IMR-90 (cell line): ENCODE measurements around the gene BMP2K. TPM values are rescaled to one million over a fixed set of nuclear protein-coding genes. Genes with fewer than 3 reads are reported as not detected.

Source experiments
- ATAC-seq: fragments of 200-7000 bp; cut with Tn5 transposase; 2 replicates; pipeline ENCODE4 v1.9.1; 2020; ENCODE audit warnings: low read depth, mild to moderate bottlenecking, moderate library complexity
- BruUV-seq: library from RNA; stranded (reverse); fragments of 400-500 nt; replicated peaks from 2 replicates; lab custom pipeline; 2021; lab: Mats Ljungman, UMichigan
- CTCF ChIA-PET: fragments of 300-600 bp; formaldehyde crosslinking; extraction: SDS; loops from one replicate; lab custom pipeline; 2021; ENCODE audit warnings: antibody characterized with exemption; lab: Yijun Ruan, JAX
- POLR2A ChIA-PET: fragments of 300-600 bp; sonication (Branson Sonifier 250); formaldehyde crosslinking; loops from one replicate; lab custom pipeline; 2022; ENCODE audit warnings: antibody characterized with exemption; ENCODE audit not compliant: unreplicated experiment; lab: Charles Lee
- DNase-seq: peaks from one replicate; pipeline ENCODE4 v3.0.0; 2013
- H2AFZ ChIP-seq: replicated peaks from 2 replicates; pipeline ENCODE3; 2013; ENCODE audit warnings: low read length, mild to moderate bottlenecking; ENCODE audit not compliant: poor library complexity
- H2AK5ac ChIP-seq: 2 replicates; pipeline ENCODE4 v1.6.1; 2013; ENCODE audit warnings: low read depth, low read length, inconsistent platforms
- H2AK9ac ChIP-seq: replicated peaks from 2 replicates; pipeline ENCODE3; 2013; ENCODE audit warnings: mild to moderate bottlenecking, low read depth, low read length, moderate library complexity; ENCODE audit not compliant: poor library complexity
- H2BK120ac ChIP-seq: 2 replicates; pipeline ENCODE4 v1.6.1; 2013; ENCODE audit warnings: low read depth, low read length, inconsistent platforms
- H2BK15ac ChIP-seq: 3 replicates; pipeline ENCODE4 v1.6.1; 2013; ENCODE audit warnings: low read depth, low read length, inconsistent platforms
- H2BK20ac ChIP-seq: 2 replicates; pipeline ENCODE4 v1.6.1; 2013; ENCODE audit warnings: low read depth, mild to moderate bottlenecking, inconsistent platforms, low read length, moderate library complexity
- H2BK5ac ChIP-seq: 2 replicates; pipeline ENCODE4 v1.6.1; 2013; ENCODE audit warnings: mild to moderate bottlenecking, low read depth, low read length, inconsistent platforms; ENCODE audit not compliant: poor library complexity, severe bottlenecking
- H3K14ac ChIP-seq: replicated peaks from 2 replicates; pipeline ENCODE4 v1.6.1; 2013; ENCODE audit warnings: low read depth, low read length, inconsistent platforms
- H3K18ac ChIP-seq: 2 replicates; pipeline ENCODE4 v1.6.1; 2013; ENCODE audit warnings: low read depth, low read length, control low read depth
- H3K23ac ChIP-seq: 2 replicates; pipeline ENCODE4 v1.6.1; 2013; ENCODE audit warnings: low read depth, low read length, inconsistent platforms
- H3K27ac ChIP-seq: 2 replicates; pipeline ENCODE4 v1.5.1; 2013; ENCODE audit warnings: mild to moderate bottlenecking, control low read depth, low read length; ENCODE audit not compliant: insufficient read depth
- H3K27me3 ChIP-seq: 2 replicates; pipeline ENCODE4 v1.6.1; 2013; ENCODE audit warnings: low read length; ENCODE audit not compliant: control insufficient read depth, insufficient read depth
- H3K36me3 ChIP-seq: 2 replicates; pipeline ENCODE4 v1.6.1; 2013; ENCODE audit warnings: low read length, mixed read lengths; ENCODE audit not compliant: control insufficient read depth, insufficient read depth
- H3K4ac ChIP-seq: 2 replicates; pipeline ENCODE4 v1.6.1; 2013; ENCODE audit warnings: low read depth, low read length, inconsistent platforms
- H3K4me1 ChIP-seq: 2 replicates; pipeline ENCODE4 v1.6.1; 2013; ENCODE audit warnings: low read length, mixed read lengths; ENCODE audit not compliant: control insufficient read depth, insufficient read depth
- H3K4me2 ChIP-seq: 2 replicates; pipeline ENCODE4 v1.6.1; 2013; ENCODE audit warnings: low read depth, mild to moderate bottlenecking, control low read depth, low read length, moderate library complexity
- H3K4me3 ChIP-seq: 2 replicates; pipeline ENCODE4 v1.5.1; 2013; ENCODE audit warnings: low read depth, mild to moderate bottlenecking, control low read depth, low read length, moderate library complexity; ENCODE audit not compliant: insufficient read depth
- H3K56ac ChIP-seq: 2 replicates; pipeline ENCODE4 v1.6.1; 2013; ENCODE audit warnings: low read length, inconsistent platforms; ENCODE audit not compliant: insufficient read depth; ENCODE audit errors: extremely low read depth
- H3K79me1 ChIP-seq, 2 experiments: 2 replicates each; pipeline ENCODE4 v1.6.1; 2013; ENCODE audit warnings: low read length in 2 of 2, inconsistent platforms in 1 of 2, low read depth in 1 of 2
- H3K9ac ChIP-seq: 2 replicates; pipeline ENCODE4 v1.6.1; 2013; ENCODE audit warnings: low read depth, low read length, control low read depth
- H3K9me1 ChIP-seq: 2 replicates; pipeline ENCODE4 v1.6.1; 2013; ENCODE audit warnings: low read length, inconsistent platforms; ENCODE audit not compliant: insufficient read depth
- H3K9me3 ChIP-seq: 2 replicates; pipeline ENCODE4 v1.6.1; 2013; ENCODE audit warnings: low read length; ENCODE audit not compliant: control insufficient read depth, insufficient read depth
- H4K20me1 ChIP-seq: 2 replicates; pipeline ENCODE4 v1.6.1; 2013; ENCODE audit warnings: low read length, inconsistent platforms; ENCODE audit not compliant: insufficient read depth
- H4K5ac ChIP-seq: 2 replicates; pipeline ENCODE4 v1.6.1; 2013; ENCODE audit warnings: mild to moderate bottlenecking, low read depth, low read length, control low read depth
- H4K8ac ChIP-seq, 2 experiments: 2 replicates each; pipeline ENCODE4 v1.6.1; 2013; ENCODE audit warnings: low read depth in 2 of 2, low read length in 2 of 2, control low read depth in 1 of 2, inconsistent platforms in 1 of 2
- H4K91ac ChIP-seq: 2 replicates; pipeline ENCODE4 v1.6.1; 2013; ENCODE audit warnings: low read depth, low read length, inconsistent platforms; ENCODE audit not compliant: insufficient read depth
- BHLHE40 ChIP-seq: fragments of 150-350 bp; IDR thresholded peaks from 2 replicates; pipeline ENCODE4 v1.6.1; 2016; ENCODE audit warnings: mild to moderate bottlenecking, low read depth, low read length
- CEBPB ChIP-seq: IDR thresholded peaks from 2 replicates; pipeline ENCODE4 v1.6.1; 2012; ENCODE audit warnings: low read depth, low read length, improper control_type of control experiment
- MAFK ChIP-seq: IDR thresholded peaks from 2 replicates; pipeline ENCODE4 v1.6.1; 2012; ENCODE audit warnings: low read depth, low read length, improper control_type of control experiment
- MAZ ChIP-seq: IDR thresholded peaks from 2 replicates; pipeline ENCODE4 v1.6.1; 2012; ENCODE audit warnings: low read depth, mild to moderate bottlenecking, low read length, improper control_type of control experiment, moderate library complexity, borderline replicate concordance
- MXI1 ChIP-seq: IDR thresholded peaks from 2 replicates; pipeline ENCODE4 v1.6.1; 2012; ENCODE audit warnings: low read depth, mild to moderate bottlenecking, low read length, moderate library complexity, borderline replicate concordance
- NFE2L2 ChIP-seq: fragments of 150-350 bp; IDR thresholded peaks from 2 replicates; pipeline ENCODE4 v1.6.1; 2016; ENCODE audit warnings: low read depth, mild to moderate bottlenecking, low read length
- POLR2A ChIP-seq: IDR thresholded peaks from 2 replicates; pipeline ENCODE4 v1.6.1; 2012; ENCODE audit warnings: mild to moderate bottlenecking, low read depth, low read length
- RAD21 ChIP-seq: IDR thresholded peaks from 2 replicates; pipeline ENCODE4 v1.6.1; 2012; ENCODE audit warnings: low read length, improper control_type of control experiment
- RCOR1 ChIP-seq: IDR thresholded peaks from 2 replicates; pipeline ENCODE4 v1.6.1; 2012; ENCODE audit warnings: mild to moderate bottlenecking, low read length, improper control_type of control experiment; ENCODE audit not compliant: insufficient replicate concordance
- RFX5 ChIP-seq: IDR thresholded peaks from 2 replicates; pipeline ENCODE4 v1.8.0; 2012; ENCODE audit warnings: low read depth, mild to moderate bottlenecking, low read length, moderate library complexity
- dilution Hi-C: fragments of 300-500 bp; cut with HindIII; formaldehyde crosslinking; loops from one replicate; pipeline ENCODE4 v1.14.3; 2018; ENCODE audit warnings: low sequenced_read_pairs; ENCODE audit not compliant: unreplicated experiment
- in situ Hi-C: fragments of 300-500 bp; cut with MboI; formaldehyde crosslinking; loops from 3 replicates; pipeline ENCODE4 v1.14.3; 2019; ENCODE audit warnings: low sequenced_read_pairs, inconsistent platforms, mixed read lengths
- intact Hi-C: fragments of 100-400 bp; cut with micrococcal nuclease; formaldehyde crosslinking; loops from 2 replicates; pipeline ENCODE4 v1.10.0; 2022
- polyA plus RNA-seq, 3 experiments: library from polyadenylated mRNA; depleted of rRNA; stranded (reverse); fragments of >200 nt; gene quantifications; 2 replicates each; pipeline ENCODE4 v1.2.3, GENCODE V29; 2012; ENCODE audit warnings: low replicate concordance in 1 of 3
- total RNA-seq: library from RNA; depleted of rRNA; stranded (reverse); fragments of >200 nt; gene quantifications from 2 replicates; pipeline ENCODE4 v1.2.3, GENCODE V29; 2012
- TF ChIP-seq, protein P1 (sequence below): fragments of 150-350 bp; IDR thresholded peaks from 2 replicates; pipeline ENCODE4 v1.6.1; 2016; ENCODE audit warnings: low read depth, mild to moderate bottlenecking, low read length, moderate library complexity, borderline replicate concordance
- TF ChIP-seq, protein P2 (sequence below): fragments of 150-350 bp; IDR thresholded peaks from 2 replicates; pipeline ENCODE4 v1.6.1; 2017; ENCODE audit warnings: mild to moderate bottlenecking, antibody characterized with exemption, low read length, low read depth

Gene BMP2K
- total and polyA plus RNA-seq, 2 of the 4 experiments (the other 2 are of a cell fraction): 15.8 to 46.1 TPM

DNA sequence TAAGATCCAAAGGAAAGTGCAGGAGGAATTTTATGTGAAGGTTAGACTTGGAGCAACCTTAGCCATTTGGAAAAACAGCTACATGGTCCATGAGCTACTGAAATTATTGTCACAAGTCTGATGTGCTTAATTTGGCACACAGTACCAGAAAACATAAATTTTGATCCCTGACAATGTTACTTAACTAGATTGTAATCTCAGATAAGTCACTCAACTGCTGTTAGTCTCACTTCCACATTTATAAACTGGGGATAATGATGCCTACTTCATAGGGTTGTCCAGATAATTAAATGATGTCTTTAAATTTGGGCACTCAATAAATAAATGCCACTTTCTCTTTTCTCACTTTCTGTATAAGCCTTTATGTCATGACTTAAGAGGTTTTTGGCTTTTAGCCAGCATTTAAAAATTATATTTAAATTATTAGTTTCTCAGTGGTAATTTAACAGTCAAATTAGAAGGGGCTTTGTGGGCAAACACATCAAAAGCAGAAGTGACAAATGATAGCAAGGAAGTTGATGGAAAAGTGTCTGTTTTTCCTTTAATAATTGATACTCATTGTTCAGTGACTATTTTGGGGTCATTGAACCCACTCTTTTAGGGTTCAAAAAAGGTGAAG is 104.8 kb downstream of the BMP2K start:
- TF ChIP-seq RCOR1: no peak
- no peak for TF ChIP-seq RAD21
- no peak for TF ChIP-seq RFX5
- TF ChIP-seq, protein P1, sequence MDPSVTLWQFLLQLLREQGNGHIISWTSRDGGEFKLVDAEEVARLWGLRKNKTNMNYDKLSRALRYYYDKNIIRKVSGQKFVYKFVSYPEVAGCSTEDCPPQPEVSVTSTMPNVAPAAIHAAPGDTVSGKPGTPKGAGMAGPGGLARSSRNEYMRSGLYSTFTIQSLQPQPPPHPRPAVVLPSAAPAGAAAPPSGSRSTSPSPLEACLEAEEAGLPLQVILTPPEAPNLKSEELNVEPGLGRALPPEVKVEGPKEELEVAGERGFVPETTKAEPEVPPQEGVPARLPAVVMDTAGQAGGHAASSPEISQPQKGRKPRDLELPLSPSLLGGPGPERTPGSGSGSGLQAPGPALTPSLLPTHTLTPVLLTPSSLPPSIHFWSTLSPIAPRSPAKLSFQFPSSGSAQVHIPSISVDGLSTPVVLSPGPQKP: no peak
- TF ChIP-seq CEBPB: no peak
- no peak for TF ChIP-seq MXI1
- no peak for TF ChIP-seq BHLHE40
- TF ChIP-seq NFE2L2: no peak
- TF ChIP-seq POLR2A: no peak
- TF ChIP-seq, protein P2, sequence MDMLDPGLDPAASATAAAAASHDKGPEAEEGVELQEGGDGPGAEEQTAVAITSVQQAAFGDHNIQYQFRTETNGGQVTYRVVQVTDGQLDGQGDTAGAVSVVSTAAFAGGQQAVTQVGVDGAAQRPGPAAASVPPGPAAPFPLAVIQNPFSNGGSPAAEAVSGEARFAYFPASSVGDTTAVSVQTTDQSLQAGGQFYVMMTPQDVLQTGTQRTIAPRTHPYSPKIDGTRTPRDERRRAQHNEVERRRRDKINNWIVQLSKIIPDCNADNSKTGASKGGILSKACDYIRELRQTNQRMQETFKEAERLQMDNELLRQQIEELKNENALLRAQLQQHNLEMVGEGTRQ: no peak
- TF ChIP-seq MAFK: no peak
- TF ChIP-seq MAZ: no peak
- H3K27ac ChIP-seq: no peak overlapping the region
- H3K4ac ChIP-seq: no peak overlapping the region
- no peak for ATAC-seq
- no peak overlapping the region for H2BK120ac ChIP-seq
- no peak overlapping the region for H3K56ac ChIP-seq
- H3K4me3 ChIP-seq: no peak overlapping the region
- no peak overlapping the region for H4K5ac ChIP-seq
- H2BK5ac ChIP-seq: no peak overlapping the region
- no peak overlapping the region for H2AK5ac ChIP-seq
- H3K18ac ChIP-seq: no peak overlapping the region
- no peak overlapping the region for H3K4me2 ChIP-seq
- no TSS peak for BruUV-seq
- H3K23ac ChIP-seq: no peak overlapping the region
- ChIA-PET CTCF (no interaction called here), POLR2A (no interaction called here)
- H3K4me1 ChIP-seq: peaks cover 6% of the 10 kb centered on the region; the same call in 1 of the 2 replicates
- H4K8ac ChIP-seq: no peak overlapping the region
- no peak overlapping the region for H2BK15ac ChIP-seq
- dilution Hi-C loops (no loop called here), intact Hi-C loops (no loop called here), in situ Hi-C loops (no loop called here)
- H2BK20ac ChIP-seq: no peak overlapping the region
- H3K9me3 ChIP-seq: no peaks in the 10 kb centered on the region
- no peaks in the 10 kb centered on the region for H3K27me3 ChIP-seq
- H3K79me1 ChIP-seq: peaks cover 3 to 7% of the 10 kb centered on the region in 2 experiments
- no peak overlapping the region for H2AFZ ChIP-seq
- H3K36me3 ChIP-seq: peaks cover 2% of the 10 kb centered on the region; the same call in 1 of the 2 replicates
- no peaks in the 10 kb centered on the region for H4K20me1 ChIP-seq
- no peak overlapping the region for H2AK9ac ChIP-seq
- no peaks in the 10 kb centered on the region; the same call in none of the 2 replicates for H3K9me1 ChIP-seq
- H3K14ac ChIP-seq: no peak overlapping the region
- no peak overlapping the region for H3K9ac ChIP-seq
- DNase-seq: no peak
- no peak overlapping the region for H4K91ac ChIP-seq
